ENCODE data around the gene GPR39.

The GPR39 gene

DNA sequence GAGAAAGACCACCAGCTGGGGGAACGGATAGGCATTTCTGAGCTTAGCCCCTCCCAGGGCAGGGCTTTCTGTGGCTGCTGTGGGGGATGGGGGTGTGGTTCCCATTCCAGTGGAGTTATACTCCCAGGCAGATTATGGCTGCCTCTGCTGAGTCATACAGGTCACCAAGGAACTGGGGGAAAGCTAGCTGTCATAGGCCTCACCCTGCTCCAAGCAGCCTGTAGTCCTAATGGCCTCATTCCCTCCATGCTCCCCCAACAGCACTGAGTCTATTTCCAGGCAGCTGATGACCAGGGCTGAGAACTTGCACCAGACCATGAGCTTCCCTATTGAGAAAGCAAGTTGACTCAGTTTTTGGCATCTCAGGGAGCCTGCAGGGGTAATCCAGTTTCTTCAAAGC, 87.1 kb downstream of the GPR39 start:
- in situ Hi-C loops (cut with HindIII; ENCODE audit: low pct_ligation_motif_present, low sequenced_read_pairs) = no loop called here
- Histone ChIP-seq H3K27me3 (replicated peaks) (no peaks in the 10 kb centered on the region), H3K36me3 (replicated peaks) (no peaks in the 10 kb centered on the region), H3K4me3 (ENCODE audit: low read depth, low read length) (no peak overlapping the region), H3K27ac (no peak overlapping the region)
- TF ChIP-seq, protein P1, sequence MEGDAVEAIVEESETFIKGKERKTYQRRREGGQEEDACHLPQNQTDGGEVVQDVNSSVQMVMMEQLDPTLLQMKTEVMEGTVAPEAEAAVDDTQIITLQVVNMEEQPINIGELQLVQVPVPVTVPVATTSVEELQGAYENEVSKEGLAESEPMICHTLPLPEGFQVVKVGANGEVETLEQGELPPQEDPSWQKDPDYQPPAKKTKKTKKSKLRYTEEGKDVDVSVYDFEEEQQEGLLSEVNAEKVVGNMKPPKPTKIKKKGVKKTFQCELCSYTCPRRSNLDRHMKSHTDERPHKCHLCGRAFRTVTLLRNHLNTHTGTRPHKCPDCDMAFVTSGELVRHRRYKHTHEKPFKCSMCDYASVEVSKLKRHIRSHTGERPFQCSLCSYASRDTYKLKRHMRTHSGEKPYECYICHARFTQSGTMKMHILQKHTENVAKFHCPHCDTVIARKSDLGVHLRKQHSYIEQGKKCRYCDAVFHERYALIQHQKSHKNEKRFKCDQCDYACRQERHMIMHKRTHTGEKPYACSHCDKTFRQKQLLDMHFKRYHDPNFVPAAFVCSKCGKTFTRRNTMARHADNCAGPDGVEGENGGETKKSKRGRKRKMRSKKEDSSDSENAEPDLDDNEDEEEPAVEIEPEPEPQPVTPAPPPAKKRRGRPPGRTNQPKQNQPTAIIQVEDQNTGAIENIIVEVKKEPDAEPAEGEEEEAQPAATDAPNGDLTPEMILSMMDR (IDR thresholded peaks at IDR 0.05; ENCODE audit: low read depth, low read length, missing control alignments) = no peak
- DNase-seq = no peak

DNA sequence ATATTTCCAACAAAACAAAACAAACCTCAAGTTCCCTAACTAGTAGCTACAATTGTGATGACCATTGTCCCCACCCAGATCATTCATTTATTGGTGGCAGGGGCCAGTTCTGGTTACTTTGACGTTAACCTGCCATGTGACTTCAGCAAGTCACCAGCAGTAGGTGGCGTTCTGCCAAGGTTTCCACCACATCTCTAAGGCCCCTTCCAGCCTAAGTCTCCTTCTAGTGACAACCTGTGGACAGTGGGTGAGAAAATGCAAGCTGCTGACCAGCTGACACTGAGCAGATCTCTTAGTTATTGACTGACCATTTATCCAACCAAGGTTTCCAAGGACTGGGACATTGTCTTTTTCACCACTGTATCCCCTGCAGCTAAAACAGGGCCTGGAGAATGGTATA, 98.4 kb downstream of the GPR39 start:
- Histone ChIP-seq H3K27me3 (replicated peaks) (no peaks in the 10 kb centered on the region), H3K27ac (no peak overlapping the region), H3K4me3 (ENCODE audit: low read depth, low read length) (no peak overlapping the region), H3K36me3 (replicated peaks) (no peaks in the 10 kb centered on the region)
- in situ Hi-C loops (cut with HindIII; ENCODE audit: low pct_ligation_motif_present, low sequenced_read_pairs) = no loop called here
- TF ChIP-seq, protein P1 (IDR thresholded peaks at IDR 0.05; ENCODE audit: low read depth, low read length, missing control alignments) = no peak
- no peak for DNase-seq

DNA sequence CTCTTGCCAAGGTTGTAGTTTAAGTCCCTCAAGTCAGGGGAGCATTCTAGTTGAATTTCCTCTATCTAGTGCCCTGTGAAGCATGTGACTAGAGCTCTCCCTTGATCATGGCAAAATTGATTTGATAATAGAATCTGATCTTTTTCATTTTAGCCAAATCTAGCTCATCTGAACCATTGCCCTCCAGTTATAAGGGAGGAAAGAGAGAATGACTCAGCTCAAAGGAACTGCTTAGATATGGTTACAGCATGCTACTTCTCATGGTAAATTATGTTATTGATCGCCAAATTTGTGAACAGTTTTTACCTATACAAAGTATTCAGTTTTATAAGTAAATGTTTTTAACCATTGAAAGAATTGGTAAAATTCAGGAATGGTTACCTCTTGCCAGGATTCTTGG, 100.8 kb downstream of the GPR39 start:
- H3K4me3 ChIP-seq (ENCODE audit: low read depth, low read length) = no peak overlapping the region
- DNase-seq = no peak
- no peaks in the 10 kb centered on the region for H3K27me3 ChIP-seq (replicated peaks)
- H3K36me3 ChIP-seq (replicated peaks) = no peaks in the 10 kb centered on the region
- no peak overlapping the region for H3K27ac ChIP-seq
- in situ Hi-C loops (cut with HindIII; ENCODE audit: low pct_ligation_motif_present, low sequenced_read_pairs) = no loop called here
- TF ChIP-seq, protein P1 (IDR thresholded peaks at IDR 0.05; ENCODE audit: low read depth, low read length, missing control alignments) = no peak

DNA sequence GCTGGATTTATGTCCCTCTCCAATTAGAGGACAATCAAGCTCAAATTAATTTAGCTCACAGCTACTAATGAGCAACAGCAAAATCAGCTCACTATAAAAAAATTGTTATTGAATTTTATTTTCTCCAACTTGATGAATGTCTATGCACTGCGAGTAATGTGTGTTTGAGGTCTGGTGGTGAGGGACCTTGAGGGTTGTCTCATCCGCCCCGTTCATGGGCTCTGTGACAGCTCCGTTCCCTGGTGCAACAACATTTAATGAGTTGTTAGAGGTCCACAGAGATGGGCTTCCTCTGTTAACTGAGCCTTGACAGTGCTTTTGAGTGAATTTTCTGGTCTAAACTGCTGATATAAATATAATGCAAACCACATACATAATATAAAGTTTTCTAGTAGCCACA, 101.7 kb downstream of the GPR39 start:
- Histone ChIP-seq H3K27ac (no peak overlapping the region), H3K36me3 (replicated peaks) (no peaks in the 10 kb centered on the region), H3K4me3 (ENCODE audit: low read depth, low read length) (no peak overlapping the region), H3K27me3 (replicated peaks) (no peaks in the 10 kb centered on the region)
- TF ChIP-seq, protein P1 (IDR thresholded peaks at IDR 0.05; ENCODE audit: low read depth, low read length, missing control alignments) = no peak
- DNase-seq = no peak
- in situ Hi-C loops (cut with HindIII; ENCODE audit: low pct_ligation_motif_present, low sequenced_read_pairs) = no loop called here

DNA sequence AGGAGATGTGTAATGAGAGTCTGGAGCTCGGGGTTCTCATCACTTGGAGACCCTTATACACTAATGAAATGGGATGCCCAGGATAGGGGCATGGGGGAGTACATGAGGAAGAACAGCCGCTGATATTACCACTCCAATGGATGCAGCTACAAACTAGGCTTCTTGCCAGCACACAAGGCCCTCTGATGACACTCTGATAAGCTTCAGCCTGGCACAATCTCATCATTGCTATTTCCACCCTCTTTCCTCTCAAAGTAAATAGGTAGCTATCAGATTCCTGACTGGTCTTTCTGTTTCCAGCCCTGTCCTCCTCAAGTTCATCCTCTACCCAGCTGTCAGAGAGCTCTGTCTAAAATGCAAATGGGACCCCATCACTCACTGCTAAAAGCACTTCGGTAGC, 103.0 kb downstream of the GPR39 start:
- in situ Hi-C loops (cut with HindIII; ENCODE audit: low pct_ligation_motif_present, low sequenced_read_pairs) = no loop called here
- H3K4me3 ChIP-seq (ENCODE audit: low read depth, low read length) = no peak overlapping the region
- DNase-seq = no peak
- no peaks in the 10 kb centered on the region for H3K36me3 ChIP-seq (replicated peaks)
- H3K27me3 ChIP-seq (replicated peaks) = no peaks in the 10 kb centered on the region
- H3K27ac ChIP-seq = no peak overlapping the region
- TF ChIP-seq, protein P1 (IDR thresholded peaks at IDR 0.05; ENCODE audit: low read depth, low read length, missing control alignments) = no peak

DNA sequence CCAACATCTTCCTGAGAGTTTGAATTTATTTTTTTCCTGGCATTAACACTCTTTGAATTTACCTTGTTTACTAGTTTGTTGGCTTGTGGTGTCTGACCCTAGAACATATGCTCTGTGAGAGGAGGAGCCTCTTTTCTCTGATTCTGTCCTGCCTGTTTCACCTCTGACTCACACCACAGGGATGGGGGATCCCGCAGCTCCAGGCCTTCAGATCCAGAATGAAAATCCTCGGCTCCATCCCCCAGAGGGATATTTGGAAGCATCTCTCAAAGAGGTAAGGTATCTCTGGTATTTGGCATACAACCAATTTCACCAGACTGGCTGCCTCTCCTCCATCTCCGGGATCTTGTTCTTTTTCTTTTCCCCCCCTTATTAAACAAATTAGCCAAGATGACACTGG, 104.7 kb downstream of the GPR39 start:
- TF ChIP-seq, protein P1 (IDR thresholded peaks at IDR 0.05; ENCODE audit: low read depth, low read length, missing control alignments) = no peak
- in situ Hi-C loops (cut with HindIII; ENCODE audit: low pct_ligation_motif_present, low sequenced_read_pairs) = no loop called here
- Histone ChIP-seq H3K4me3 (ENCODE audit: low read depth, low read length) (no peak overlapping the region), H3K36me3 (replicated peaks) (no peaks in the 10 kb centered on the region), H3K27ac (no peak overlapping the region), H3K27me3 (replicated peaks) (no peaks in the 10 kb centered on the region)
- no peak for DNase-seq

Data from brain microvascular endothelial cell (primary cell).